Tibial artery (tissue), 4 donors: Measurements from ENCODE around the gene FZD7.

Experiments
- DNase-seq, 2 donors: peaks; one replicate each; pipeline ENCODE4 v3.0.0-alpha.2; 2019
- H3K27ac ChIP-seq, 2 donors: fragments of 200-600 bp; sonication (generic) in 1 of 2; 1 replicate in 1 of 2; 2 replicates in 1 of 2; pipeline ENCODE4 v1.5.1; 2018 to 2019; ENCODE audit warnings: mild to moderate bottlenecking in 1 of 2
- H3K27me3 ChIP-seq, 2 donors: fragments of 200-600 bp; sonication (generic) in 1 of 2; one replicate each; pipeline versions ENCODE4 v1.5.1 to v1.6.0; 2016 to 2019
- H3K36me3 ChIP-seq, 3 donors: fragments of 200-600 bp; sonication (generic) in 2 of 3; one replicate each; pipeline ENCODE4 v1.5.1; 2016 to 2019; ENCODE audit warnings: mild to moderate bottlenecking in 2 of 3
- H3K4me1 ChIP-seq, 4 donors: fragments of 200-600 bp; sonication (generic) in 2 of 4; 1 replicate in 3 of 4; 2 replicates in 1 of 4; pipeline ENCODE4 v1.5.1; 2016 to 2019
- H3K4me3 ChIP-seq, 2 donors: fragments of 200-600 bp; sonication (generic) in 1 of 2; 1 replicate in 1 of 2; 2 replicates in 1 of 2; pipeline ENCODE4 v1.5.1; 2018 to 2019; ENCODE audit warnings: mild to moderate bottlenecking in 2 of 2
- H3K9me3 ChIP-seq, 3 donors: fragments of 200-600 bp; sonication (generic) in 1 of 3; one replicate each; pipeline ENCODE4 v1.5.1; 2016 to 2019
- CTCF ChIP-seq, 2 experiments: fragments of 200-600 bp in 1 of 2; fragments of 450-650 bp in 1 of 2; IDR thresholded peaks; one replicate each; pipeline ENCODE4 v1.5.1; 2017 to 2019; ENCODE audit warnings: antibody characterized with exemption in 2 of 2, mild to moderate bottlenecking in 1 of 2, moderate library complexity in 1 of 2
- intact Hi-C: fragments of 100-400 bp; cut with DNase I; formaldehyde crosslinking; loops from one replicate; pipeline ENCODE4 v1.15.0; 2023; ENCODE audit warnings: low total_unique reads

FZD7 gene

GRCh38 chr2:202018950-202019349 lies 14.7 kb upstream of the FZD7 start:
- DNase-seq: no peak
- Histone ChIP-seq H3K4me3 (no peak overlapping the region), H3K27me3 (no peaks in the 10 kb centered on the region), H3K27ac (no peak overlapping the region), H3K36me3 (no peaks in the 10 kb centered on the region), H3K9me3 (no peaks in the 10 kb centered on the region), H3K4me1 (peaks cover 0 to 7% (median 0%) of the 10 kb centered on the region in 4 donors)
- TF ChIP-seq CTCF (IDR thresholded peaks at IDR 0.05): no peak
- intact Hi-C loops: no loop called here

- H3K9me3 ChIP-seq: no peaks in the 10 kb centered on the region
- H3K4me1 ChIP-seq: peaks cover 0 to 7% (median 0%) of the 10 kb centered on the region in 4 donors
- no peaks in the 10 kb centered on the region for H3K27me3 ChIP-seq
- no peak for TF ChIP-seq CTCF (IDR thresholded peaks at IDR 0.05)
- H3K36me3 ChIP-seq: no peaks in the 10 kb centered on the region
- H3K4me3 ChIP-seq: no peak overlapping the region
- intact Hi-C loops: no loop called here
- H3K27ac ChIP-seq: no peak overlapping the region
- no peak for DNase-seq
These were observed 13.8 kb upstream of the FZD7 start for GRCh38 chr2:202019689-202020450.

GRCh38 chr2:202022755-202023154 lies 10.9 kb upstream of the FZD7 start:
- no peaks in the 10 kb centered on the region for H3K36me3 ChIP-seq
- H3K27ac ChIP-seq: no peak overlapping the region
- intact Hi-C loops: no loop called here
- no peaks in the 10 kb centered on the region for H3K27me3 ChIP-seq
- TF ChIP-seq CTCF (IDR thresholded peaks at IDR 0.05): no peak
- H3K4me1 ChIP-seq: peaks cover 0 to 4% (median 0%) of the 10 kb centered on the region in 4 donors
- no peak for DNase-seq
- H3K9me3 ChIP-seq: no peaks in the 10 kb centered on the region
- H3K4me3 ChIP-seq: no peak overlapping the region

GRCh38 chr2:202023198-202023903 lies 10.3 kb upstream of the FZD7 start:
- no peak overlapping the region for H3K4me3 ChIP-seq
- DNase-seq: no peak
- H3K4me1 ChIP-seq: no peaks in the 10 kb centered on the region
- no peaks in the 10 kb centered on the region for H3K27me3 ChIP-seq
- H3K9me3 ChIP-seq: no peaks in the 10 kb centered on the region
- no peak overlapping the region for H3K27ac ChIP-seq
- intact Hi-C loops: no loop called here
- H3K36me3 ChIP-seq: no peaks in the 10 kb centered on the region
- no peak for TF ChIP-seq CTCF (IDR thresholded peaks at IDR 0.05)

- Histone ChIP-seq H3K27me3 (no peaks in the 10 kb centered on the region), H3K27ac (no peak overlapping the region), H3K4me3 (no peak overlapping the region), H3K36me3 (no peaks in the 10 kb centered on the region), H3K4me1 (no peaks in the 10 kb centered on the region), H3K9me3 (no peaks in the 10 kb centered on the region)
- DNase-seq: no peak
- TF ChIP-seq CTCF (IDR thresholded peaks at IDR 0.05): no peak
- intact Hi-C loops: no loop called here
These were observed 9.8 kb upstream of the FZD7 start for GRCh38 chr2:202023904-202024266.
